ENCODE measurements around the gene BCL11A. TPM values are rescaled to one million over a fixed set of nuclear protein-coding genes. Genes with fewer than 3 reads are reported as not detected.

Gene BCL11A
- total and polyA plus RNA-seq, 2 experiments from 2014 or later: 3.5 to 8.9 TPM

- Histone ChIP-seq H3K9me2 (ENCODE audit: insufficient read depth) (no peaks in the 10 kb centered on the region), H3K9ac (no peak overlapping the region), H3K4me2 (ENCODE audit: unreplicated experiment) (no peak overlapping the region), H4K20me1 (ENCODE audit: insufficient read depth) (no peaks in the 10 kb centered on the region), H3K9me3 (ENCODE audit: low read depth) (no peaks in the 10 kb centered on the region), H3K27me3 (replicated peaks; ENCODE audit: insufficient read depth) (no peaks in the 10 kb centered on the region), H3K4me3 (no peak overlapping the region), H3K27ac (no peak overlapping the region), H3K79me2 (ENCODE audit: insufficient read depth) (no peaks in the 10 kb centered on the region), H3K4me1 (ENCODE audit: insufficient read depth) (no peaks in the 10 kb centered on the region), H2AFZ (no peak overlapping the region), H3F3A (ENCODE audit: insufficient read depth) (peaks cover 17% of the 10 kb centered on the region), H3K36me3 (ENCODE audit: low read depth) (no peaks in the 10 kb centered on the region)
- DNase-seq: peak; percentile 48
- in situ Hi-C loops (cut with MboI): no loop called here
- TF ChIP-seq EZH2phosphoT487 (IDR thresholded peaks at IDR 0.05; ENCODE audit: insufficient read depth, low read depth) (no peak), EZH2 (IDR thresholded peaks at IDR 0.05; ENCODE audit: insufficient read depth, poor library complexity, severe bottlenecking) (no peak)
- WGBS, 2 experiments (ENCODE audit: low coverage in 1 of 2, low lambda C conversion rate in 2 of 2, missing lambda C conversion rate in 2 of 2): 51 to 58% methylated on average over 10 of the region's 10 CpGs
These were observed 137.0 kb downstream of the BCL11A start for GRCh38 chr2:60416221-60417008.

- no peak for TF ChIP-seq EZH2phosphoT487 (IDR thresholded peaks at IDR 0.05; ENCODE audit: insufficient read depth, low read depth)
- TF ChIP-seq EZH2 (IDR thresholded peaks at IDR 0.05; ENCODE audit: insufficient read depth, poor library complexity, severe bottlenecking): no peak
- in situ Hi-C loops (cut with MboI): no loop called here
- no peak overlapping the region for H3K4me3 ChIP-seq
- H3K4me2 ChIP-seq (ENCODE audit: unreplicated experiment): no peak overlapping the region
- no peak overlapping the region for H3K9ac ChIP-seq
- no peak for DNase-seq
- no peaks in the 10 kb centered on the region for H4K20me1 ChIP-seq (ENCODE audit: insufficient read depth)
- no peaks in the 10 kb centered on the region for H3K79me2 ChIP-seq (ENCODE audit: insufficient read depth)
- no peaks in the 10 kb centered on the region for H3K36me3 ChIP-seq (ENCODE audit: low read depth)
- H3F3A ChIP-seq (ENCODE audit: insufficient read depth): peaks cover 17% of the 10 kb centered on the region
- no peak overlapping the region for H3K27ac ChIP-seq
- no peaks in the 10 kb centered on the region for H3K9me3 ChIP-seq (ENCODE audit: low read depth)
- H2AFZ ChIP-seq: no peak overlapping the region
- H3K9me2 ChIP-seq (ENCODE audit: insufficient read depth): no peaks in the 10 kb centered on the region
- H3K4me1 ChIP-seq (ENCODE audit: insufficient read depth): no peaks in the 10 kb centered on the region
- H3K27me3 ChIP-seq (replicated peaks; ENCODE audit: insufficient read depth): no peaks in the 10 kb centered on the region
These were observed 137.6 kb downstream of the BCL11A start for GRCh38 chr2:60415814-60416213.

GRCh38 chr2:60414495-60415138 lies 138.8 kb downstream of the BCL11A start:
- Histone ChIP-seq H3K36me3 (ENCODE audit: low read depth) (no peaks in the 10 kb centered on the region), H3K4me2 (ENCODE audit: unreplicated experiment) (no peak overlapping the region), H3K27ac (no peak overlapping the region; the same call in 1 of the 2 replicates), H3K9me2 (ENCODE audit: insufficient read depth) (no peaks in the 10 kb centered on the region), H3K4me1 (ENCODE audit: insufficient read depth) (no peaks in the 10 kb centered on the region), H3K79me2 (ENCODE audit: insufficient read depth) (no peaks in the 10 kb centered on the region), H2AFZ (no peak overlapping the region), H3F3A (ENCODE audit: insufficient read depth) (peaks cover 17% of the 10 kb centered on the region), H4K20me1 (ENCODE audit: insufficient read depth) (no peaks in the 10 kb centered on the region), H3K4me3 (no peak overlapping the region), H3K27me3 (replicated peaks; ENCODE audit: insufficient read depth) (no peaks in the 10 kb centered on the region), H3K9me3 (ENCODE audit: low read depth) (no peaks in the 10 kb centered on the region), H3K9ac (no peak overlapping the region)
- WGBS, 2 experiments (ENCODE audit: low coverage in 1 of 2, low lambda C conversion rate in 2 of 2, missing lambda C conversion rate in 2 of 2): 2% methylated on average over 2 of the region's 2 CpGs
- peak; percentile 89 for DNase-seq
- TF ChIP-seq EZH2phosphoT487 (IDR thresholded peaks at IDR 0.05; ENCODE audit: insufficient read depth, low read depth): no peak
- TF ChIP-seq EZH2 (IDR thresholded peaks at IDR 0.05; ENCODE audit: insufficient read depth, poor library complexity, severe bottlenecking): no peak
- in situ Hi-C loops (cut with MboI): no loop called here

GRCh38 chr2:60413814-60414168 lies 139.7 kb downstream of the BCL11A start:
- H3K4me1 ChIP-seq (ENCODE audit: insufficient read depth): no peaks in the 10 kb centered on the region
- H3K9me3 ChIP-seq (ENCODE audit: low read depth): no peaks in the 10 kb centered on the region
- no peak overlapping the region for H3K4me2 ChIP-seq (ENCODE audit: unreplicated experiment)
- no peaks in the 10 kb centered on the region for H4K20me1 ChIP-seq (ENCODE audit: insufficient read depth)
- no peak overlapping the region for H3K4me3 ChIP-seq
- no peak overlapping the region for H3K9ac ChIP-seq
- no peak for DNase-seq
- in situ Hi-C loops (cut with MboI): no loop called here
- H3K36me3 ChIP-seq (ENCODE audit: low read depth): no peaks in the 10 kb centered on the region
- no peak for TF ChIP-seq EZH2 (IDR thresholded peaks at IDR 0.05; ENCODE audit: insufficient read depth, poor library complexity, severe bottlenecking)
- no peak for TF ChIP-seq EZH2phosphoT487 (IDR thresholded peaks at IDR 0.05; ENCODE audit: insufficient read depth, low read depth)
- H3K79me2 ChIP-seq (ENCODE audit: insufficient read depth): no peaks in the 10 kb centered on the region
- no peak overlapping the region for H3K27ac ChIP-seq
- no peaks in the 10 kb centered on the region for H3K9me2 ChIP-seq (ENCODE audit: insufficient read depth)
- H2AFZ ChIP-seq: no peak overlapping the region
- H3F3A ChIP-seq (ENCODE audit: insufficient read depth): peaks cover 17% of the 10 kb centered on the region
- no peaks in the 10 kb centered on the region for H3K27me3 ChIP-seq (replicated peaks; ENCODE audit: insufficient read depth)
- WGBS, 2 experiments (ENCODE audit: low coverage in 1 of 2, low lambda C conversion rate in 2 of 2, missing lambda C conversion rate in 2 of 2): 44 to 51% methylated on average over 6 of the region's 6 CpGs

Data from GM23248 (cell line).